Esophagus muscularis mucosa (tissue), 4 donors: ENCODE results near the gene KMT2E. TPM values are rescaled to one million over a fixed set of nuclear protein-coding genes. Genes with fewer than 3 reads are reported as not detected.
"Not testable (repeated sequence)": the region's sequence is repeated elsewhere in the genome, so short reads cannot be mapped to it uniquely, and the experiment has no call there.

ENCODE experiments used
- DNase-seq: peaks from one replicate; pipeline ENCODE4 v3.0.0-alpha.2; 2017; ENCODE audit errors: extremely low spot score
- H3K27ac ChIP-seq, 4 donors: fragments of 200-600 bp; sonication (generic); replicated peaks in 1 of 4; 1 replicate in 3 of 4; 2 replicates in 1 of 4; pipeline ENCODE4 v1.5.1; 2016 to 2019; ENCODE audit warnings: mild to moderate bottlenecking in 1 of 4
- H3K27me3 ChIP-seq, 4 donors: fragments of 200-600 bp; sonication (generic); one replicate each; pipeline versions ENCODE4 v1.5.1 to v1.6.0; 2016 to 2019
- H3K36me3 ChIP-seq, 4 donors: fragments of 200-600 bp; sonication (generic); one replicate each; pipeline ENCODE4 v1.5.1; 2016 to 2019
- H3K4me1 ChIP-seq, 4 donors: fragments of 200-600 bp; sonication (generic); one replicate each; pipeline ENCODE4 v1.5.1; 2016 to 2019
- H3K4me3 ChIP-seq, 4 donors: fragments of 200-600 bp; sonication (generic); 1 replicate in 2 of 4; 2 replicates in 2 of 4; pipeline ENCODE4 v1.5.1; 2016 to 2019; ENCODE audit warnings: mild to moderate bottlenecking in 4 of 4, moderate library complexity in 1 of 4
- H3K9me3 ChIP-seq, 4 donors: fragments of 200-600 bp; sonication (generic); 1 replicate in 3 of 4; 2 replicates in 1 of 4; pipeline ENCODE4 v1.5.1; 2016 to 2019
- CTCF ChIP-seq, 3 experiments: fragments of 200-600 bp in 2 of 3; fragments of 450-650 bp in 1 of 3; sonication (generic) in 2 of 3; IDR thresholded peaks; one replicate each; pipeline ENCODE4 v1.5.1; 2017 to 2019; ENCODE audit warnings: antibody characterized with exemption in 3 of 3, mild to moderate bottlenecking in 2 of 3, moderate library complexity in 1 of 3
- EP300 ChIP-seq: sonication (generic); formaldehyde crosslinking; IDR thresholded peaks from one replicate; pipeline ENCODE4 v1.6.1; 2017; ENCODE audit warnings: antibody characterized with exemption
- POLR2A ChIP-seq: fragments of 450-650 bp; IDR thresholded peaks from one replicate; pipeline ENCODE4 v1.6.1; 2017; ENCODE audit warnings: antibody characterized with exemption, moderate library complexity, mild to moderate bottlenecking, low read depth
- POLR2AphosphoS5 ChIP-seq, 2 donors: sonication (generic); formaldehyde crosslinking; IDR thresholded peaks; one replicate each; pipeline ENCODE4 v1.6.1; 2017; ENCODE audit warnings: antibody characterized with exemption in 2 of 2
- WGBS: methylation state at CpG from one replicate; pipeline ENCODE4 v1.1.5; 2018; 5-methylcytosine and 5-hydroxymethylcytosine counted together
- intact Hi-C: fragments of 100-400 bp; cut with DNase I; formaldehyde crosslinking; loops from one replicate; pipeline ENCODE4 v1.15.1; 2023
- total RNA-seq, 4 donors: library from RNA; depleted of rRNA; stranded (reverse); fragments of >200 nt; gene quantifications; one replicate each; pipeline versions ENCODE4 v1.1.0 to v1.2.1, GENCODE V29; 2016

Gene KMT2E
- total RNA-seq, 4 donors from 2014 or later, result 77.0 to 109 (median 94.0) TPM

GRCh38 chr7:104972500-104972899, 41.5 kb upstream of the KMT2E start:
- H3K36me3 ChIP-seq, result no peaks in the 10 kb centered on the region
- 80% methylated on average over 5 of the region's 5 CpGs for WGBS
- TF ChIP-seq POLR2AphosphoS5 (IDR thresholded peaks at IDR 0.05) (no peak), CTCF (IDR thresholded peaks at IDR 0.05) (no peak), EP300 (no peak), POLR2A (no peak)
- H3K4me1 ChIP-seq, result peaks cover 46 to 89% (median 83%) of the 10 kb centered on the region in 4 donors
- peak overlapping the region; percentile 7 to 61 (median 40) for H3K27ac ChIP-seq
- intact Hi-C loops, result no loop called here
- no peaks in the 10 kb centered on the region for H3K9me3 ChIP-seq
- H3K4me3 ChIP-seq, result no peak overlapping the region
- no peaks in the 10 kb centered on the region for H3K27me3 ChIP-seq
- no peak for DNase-seq

GRCh38 chr7:104973227-104973626, 40.8 kb upstream of the KMT2E start:
- no peak overlapping the region for H3K4me3 ChIP-seq
- 71% methylated on average over 2 of the region's 2 CpGs for WGBS
- no peaks in the 10 kb centered on the region for H3K27me3 ChIP-seq
- peak overlapping the region; percentile 52 to 69 (median 64) for H3K27ac ChIP-seq
- TF ChIP-seq POLR2A, result no peak
- no peak for TF ChIP-seq POLR2AphosphoS5 (IDR thresholded peaks at IDR 0.05)
- no peak for TF ChIP-seq EP300
- no peak for TF ChIP-seq CTCF (IDR thresholded peaks at IDR 0.05)
- H3K9me3 ChIP-seq, result no peaks in the 10 kb centered on the region
- DNase-seq, result no peak
- no peaks in the 10 kb centered on the region for H3K36me3 ChIP-seq
- H3K4me1 ChIP-seq, result peaks cover 54 to 89% (median 83%) of the 10 kb centered on the region in 4 donors
- intact Hi-C loops, result no loop called here

GRCh38 chr7:104973909-104974415, 40.0 kb upstream of the KMT2E start:
- Histone ChIP-seq H3K27me3 (no peaks in the 10 kb centered on the region), H3K27ac (peak overlapping the region; percentile 52 to 69 (median 64)), H3K36me3 (no peaks in the 10 kb centered on the region), H3K9me3 (no peaks in the 10 kb centered on the region), H3K4me1 (peaks cover 61 to 89% (median 83%) of the 10 kb centered on the region in 4 donors), H3K4me3 (no peak overlapping the region)
- TF ChIP-seq POLR2AphosphoS5 (IDR thresholded peaks at IDR 0.05), result peak in 1 of 2 donors; percentile 27
- no peak for TF ChIP-seq CTCF (IDR thresholded peaks at IDR 0.05)
- no peak for TF ChIP-seq POLR2A
- intact Hi-C loops, result no loop called here
- WGBS, result 53% methylated on average over 3 of the region's 3 CpGs
- DNase-seq, result no peak

- H3K9me3 ChIP-seq, intact Hi-C loops, DNase-seq, H3K4me3 ChIP-seq, H3K27me3 ChIP-seq, H3K36me3 ChIP-seq: not testable (repeated sequence)
- Histone ChIP-seq H3K4me1 (peaks cover 67 to 91% (median 86%) of the 10 kb centered on the region in 4 donors), H3K27ac (peak overlapping the region; percentile 72 to 97 (median 74))
- WGBS, result 91% methylated on average over 6 of the region's 6 CpGs
Observed at GRCh38 chr7:104975553-104975952, 38.5 kb upstream of the KMT2E start.

- WGBS, result 66% methylated on average over 3 of the region's 3 CpGs
- peak overlapping the region; percentile 72 to 97 (median 74) for H3K27ac ChIP-seq
- peaks cover 69 to 90% (median 84%) of the 10 kb centered on the region in 4 donors for H3K4me1 ChIP-seq
- intact Hi-C loops, result no loop called here
- H3K27me3 ChIP-seq, result no peaks in the 10 kb centered on the region
- no peaks in the 10 kb centered on the region for H3K9me3 ChIP-seq
- H3K4me3 ChIP-seq, result no peak overlapping the region
- TF ChIP-seq POLR2AphosphoS5 (IDR thresholded peaks at IDR 0.05) (no peak), POLR2A (no peak), EP300 (no peak), CTCF (IDR thresholded peaks at IDR 0.05) (no peak)
- no peak for DNase-seq
- H3K36me3 ChIP-seq, result no peaks in the 10 kb centered on the region
Observed at GRCh38 chr7:104976966-104977636, 36.9 kb upstream of the KMT2E start.
